ENCODE data around the gene SLC44A4. TPM values are rescaled to one million over a fixed set of nuclear protein-coding genes. Genes with fewer than 3 reads are reported as not detected.

SLC44A4 gene
- total and polyA plus RNA-seq, 9 of the 15 experiments (the other 6 are each of a cell fraction or from before 2014, with no cell fraction given) = 7.9 to 18.6 (median 11.2) TPM

GRCh38 chr6:31901415-31901952 is 22.7 kb upstream of the SLC44A4 start (continued):
- TF ChIP-seq REST (IDR thresholded peaks at IDR 0.05; ENCODE audit: borderline replicate concordance) (no peak), REST (CRISPR knock-in tag; IDR thresholded peaks at IDR 0.05; ENCODE audit: low read depth) (peak; percentile 79; the same call in 1 of the 2 replicates), NKRF (IDR thresholded peaks at IDR 0.05; ENCODE audit: borderline replicate concordance) (peak; percentile 31; the same call in 1 of the 2 replicates), ILF3 (IDR thresholded peaks at IDR 0.05; ENCODE audit: borderline replicate concordance) (peak; percentile 68; the same call in 1 of the 2 replicates), NONO (IDR thresholded peaks at IDR 0.05; ENCODE audit: low read depth in 2 of 2, low read length in 1 of 2) (peak in 1 of 2 experiments; percentile 55; a peak in 1 of 4 replicates), EGR1 (conservative IDR thresholded peaks at IDR 0.05) (peak; percentile 58), PCBP1 (IDR thresholded peaks at IDR 0.05; ENCODE audit: low read depth, low read length, poor library complexity, severe bottlenecking) (no peak), GATAD2A (IDR thresholded peaks at IDR 0.05) (peak; percentile 13; the same call in 1 of the 2 replicates), SMARCC2 (IDR thresholded peaks at IDR 0.05; ENCODE audit: low read depth) (no peak), ZSCAN32 (CRISPR knock-in tag; IDR thresholded peaks at IDR 0.05) (0 out of 2 replicates have a peak, but pooled peaks have one; percentile 0), SIN3A (IDR thresholded peaks at IDR 0.05; ENCODE audit: borderline replicate concordance in 2 of 2, control insufficient read depth in 1 of 2, low read depth in 2 of 2, low read length in 2 of 2) (peak in 1 of 2 experiments; percentile 69; a peak in 2 of 4 replicates), MAX (CRISPR knock-in tag; IDR thresholded peaks at IDR 0.05) (peak; percentile 37; the same call in 1 of the 2 replicates), SAP30 (IDR thresholded peaks at IDR 0.05; ENCODE audit: borderline replicate concordance, insufficient read depth, low read depth, low read length, poor library complexity, severe bottlenecking) (peak; percentile 61), GABPB2 (CRISPR knock-in tag; conservative IDR thresholded peaks at IDR 0.05) (peak; percentile 49; the same call in 1 of the 2 replicates)
- TF ChIP-seq, protein P1, sequence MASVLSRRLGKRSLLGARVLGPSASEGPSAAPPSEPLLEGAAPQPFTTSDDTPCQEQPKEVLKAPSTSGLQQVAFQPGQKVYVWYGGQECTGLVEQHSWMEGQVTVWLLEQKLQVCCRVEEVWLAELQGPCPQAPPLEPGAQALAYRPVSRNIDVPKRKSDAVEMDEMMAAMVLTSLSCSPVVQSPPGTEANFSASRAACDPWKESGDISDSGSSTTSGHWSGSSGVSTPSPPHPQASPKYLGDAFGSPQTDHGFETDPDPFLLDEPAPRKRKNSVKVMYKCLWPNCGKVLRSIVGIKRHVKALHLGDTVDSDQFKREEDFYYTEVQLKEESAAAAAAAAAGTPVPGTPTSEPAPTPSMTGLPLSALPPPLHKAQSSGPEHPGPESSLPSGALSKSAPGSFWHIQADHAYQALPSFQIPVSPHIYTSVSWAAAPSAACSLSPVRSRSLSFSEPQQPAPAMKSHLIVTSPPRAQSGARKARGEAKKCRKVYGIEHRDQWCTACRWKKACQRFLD (CRISPR knock-in tag; IDR thresholded peaks at IDR 0.05) = peak; percentile 89; the same call in 1 of the 2 replicates
